HG03520 (cell line): ENCODE results near the gene SYT6.

Source experiments
- ATAC-seq: cut with Tn5 transposase; IDR thresholded peaks from one replicate; pipeline ENCODE4 v1.9.1; 2021; ENCODE audit warnings: mild to moderate bottlenecking, moderate library complexity; ENCODE audit not compliant: unreplicated experiment

The SYT6 gene

DNA sequence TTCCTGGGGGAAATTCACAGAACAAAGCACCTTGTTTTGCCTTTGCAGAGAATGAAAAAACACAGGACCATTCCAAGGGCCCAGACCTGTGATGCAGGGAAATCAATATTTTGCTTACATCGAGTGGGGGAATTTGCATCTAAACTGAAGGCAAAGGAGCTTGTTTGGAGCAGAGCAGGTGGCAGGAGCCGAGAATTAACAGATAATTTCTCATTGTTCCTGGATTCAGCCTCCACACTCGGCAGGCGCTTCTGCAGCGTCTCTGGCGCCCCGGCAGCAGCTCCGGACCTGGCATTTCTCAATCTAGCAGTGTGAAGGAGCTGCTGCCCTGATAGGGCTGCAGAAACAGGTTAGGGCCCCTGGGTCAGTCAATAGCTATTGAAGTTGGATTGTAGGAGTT is 2.0 kb upstream of the SYT6 start:
- ATAC-seq: no peak

DNA sequence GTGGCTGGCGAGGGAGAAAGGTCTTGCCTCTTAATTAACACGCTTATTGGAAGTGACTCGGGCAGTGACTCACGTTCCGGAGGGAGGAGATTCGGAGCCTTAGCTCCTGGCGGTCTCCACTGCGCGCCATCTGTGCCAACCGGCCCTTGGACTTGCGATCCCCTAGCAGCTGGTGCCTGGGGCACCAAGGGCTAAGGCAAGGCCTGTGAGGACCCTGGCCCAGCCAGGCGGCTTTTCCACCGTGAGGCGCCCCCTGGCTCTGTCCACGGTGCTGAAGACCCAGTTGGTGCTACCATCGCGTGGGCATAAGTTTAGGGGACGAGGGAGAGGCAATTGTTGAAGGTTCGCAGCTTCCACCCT is 1.3 kb upstream of the SYT6 start:
- ATAC-seq: no peak

DNA sequence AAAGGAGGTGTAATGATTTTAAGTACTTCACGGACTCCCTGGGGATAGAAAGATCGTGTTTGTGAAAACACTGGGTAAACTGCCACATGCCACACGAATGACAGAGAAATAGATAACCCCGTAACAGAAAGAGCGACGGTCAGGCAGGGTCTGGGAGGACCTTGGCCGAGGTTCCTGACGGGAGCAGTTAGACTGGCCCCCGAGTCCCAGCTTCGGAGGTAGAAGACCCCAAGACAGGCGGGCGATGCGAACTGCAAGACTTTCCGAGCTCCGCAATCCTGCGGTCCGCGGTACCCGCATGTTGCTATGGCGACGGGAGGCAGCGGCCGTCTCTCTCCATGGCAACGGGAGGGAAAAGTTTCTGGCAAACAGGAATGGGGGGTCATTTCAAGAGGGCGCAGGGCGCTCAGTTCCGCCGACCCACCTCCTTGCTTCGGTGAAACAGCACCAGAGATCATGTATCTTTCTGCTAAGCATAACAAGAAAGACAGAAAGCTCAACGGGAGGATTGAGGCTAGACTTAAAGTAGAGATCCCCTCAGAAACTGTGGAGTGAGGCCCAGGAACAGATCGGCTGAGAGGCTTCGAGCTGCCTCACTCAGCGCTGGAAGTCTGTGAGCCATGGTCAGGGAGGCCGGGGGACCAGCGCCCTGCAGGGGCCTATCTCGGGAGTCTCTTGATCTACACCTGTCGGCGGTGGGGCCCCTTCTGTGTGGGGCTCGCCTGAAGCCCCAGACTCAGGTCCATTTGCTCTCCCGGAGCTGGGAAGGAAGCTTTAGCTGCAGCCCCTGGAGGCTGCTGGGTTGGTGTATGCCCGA is 685 bp upstream of the SYT6 start:
- ATAC-seq: no peak

DNA sequence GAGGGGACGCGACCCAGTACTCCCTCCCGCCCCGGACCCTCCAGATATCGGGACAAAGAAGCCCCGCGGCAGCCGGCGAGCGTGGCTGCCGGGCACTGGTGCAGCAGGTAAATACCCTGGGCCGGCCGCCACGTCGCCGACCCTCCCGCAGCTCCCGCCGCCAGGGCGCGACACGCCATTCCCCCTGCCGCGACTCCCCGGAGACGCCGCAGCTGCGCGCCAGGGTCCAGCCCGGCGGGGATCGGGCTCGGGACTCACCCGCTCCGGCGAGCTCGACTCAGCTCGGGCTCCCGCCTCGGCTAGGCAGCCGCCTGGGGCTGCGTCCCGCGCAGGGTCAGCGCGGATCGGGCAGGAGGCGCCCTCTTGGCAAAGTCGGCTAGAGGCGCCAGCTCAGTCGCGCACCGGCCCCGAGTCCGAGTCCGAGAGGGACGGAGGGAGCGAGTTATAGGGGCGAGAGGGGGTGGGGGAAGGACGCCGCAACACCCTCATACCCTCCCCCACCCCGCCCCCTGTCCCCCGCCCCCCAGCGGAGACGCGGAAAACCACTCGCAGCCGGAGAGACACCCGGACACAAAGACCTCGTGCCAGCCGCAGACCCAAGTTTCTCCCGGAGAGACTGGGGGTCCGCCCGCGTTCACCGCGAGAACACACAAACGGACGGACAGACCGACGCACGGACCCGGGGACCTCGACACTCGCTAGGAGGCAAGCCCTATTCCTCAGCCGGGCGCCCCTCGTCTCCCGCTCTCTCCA is 985 bp downstream of the SYT6 start:
- no peak for ATAC-seq

DNA sequence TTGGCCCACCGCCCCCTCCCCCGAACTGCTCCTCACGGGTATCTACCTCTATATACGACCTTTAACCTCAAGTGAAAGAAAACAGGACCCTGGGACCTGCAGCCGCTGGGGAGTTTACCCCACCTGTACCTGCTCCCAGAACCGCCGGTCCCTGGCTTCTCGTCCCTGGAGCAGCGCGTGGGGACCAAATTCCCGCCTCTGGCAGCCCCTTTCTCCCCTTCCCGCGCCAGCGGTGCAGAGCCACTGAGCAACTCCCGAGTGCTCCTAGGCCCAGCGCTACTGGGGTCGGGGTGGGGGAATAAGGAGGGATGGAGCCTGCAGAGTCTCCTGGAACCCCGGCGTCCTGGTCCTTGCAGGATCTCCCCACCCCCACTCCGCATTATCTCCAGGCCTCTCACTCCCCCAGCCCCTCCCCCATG is 1.6 kb downstream of the SYT6 start:
- ATAC-seq: no peak

DNA sequence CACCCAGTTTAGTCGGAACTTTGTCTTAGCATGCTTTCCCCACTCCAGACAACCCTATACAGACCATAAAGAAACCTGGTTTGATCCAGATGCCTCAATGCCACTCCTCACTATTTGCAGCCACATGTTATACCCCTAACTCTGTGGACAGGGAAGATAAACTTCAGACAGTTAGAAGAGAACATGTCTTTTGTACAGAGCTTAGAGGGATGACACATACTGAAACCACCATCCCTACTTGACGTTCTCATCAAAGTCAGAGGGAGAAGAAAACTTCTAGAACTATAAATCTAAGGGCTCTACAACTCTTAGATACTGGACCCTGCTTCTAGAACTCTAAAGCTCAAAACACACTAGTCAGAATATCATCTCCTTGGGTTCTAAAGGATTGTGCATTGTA is 3.7 kb downstream of the SYT6 start:
- no peak for ATAC-seq

DNA sequence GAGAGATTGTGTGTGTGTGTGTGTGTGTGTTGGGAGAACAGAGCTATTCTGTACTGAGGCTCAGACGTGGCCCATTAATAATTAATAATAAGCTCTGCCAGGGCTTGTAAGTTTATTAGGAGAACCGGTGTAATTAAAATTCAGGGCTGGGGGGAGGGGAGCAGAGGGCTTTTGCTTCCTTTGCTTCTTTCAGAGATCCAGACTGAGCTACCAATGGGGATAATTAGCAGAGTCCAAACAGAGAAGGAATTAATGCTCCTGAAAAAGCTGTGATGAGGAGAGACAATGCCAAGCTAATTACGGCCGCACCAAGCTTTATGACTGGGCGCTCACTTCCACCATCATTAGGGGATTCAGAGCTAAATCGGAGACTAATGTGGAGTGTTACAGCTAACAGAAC is 4.5 kb downstream of the SYT6 start:
- ATAC-seq: no peak

DNA sequence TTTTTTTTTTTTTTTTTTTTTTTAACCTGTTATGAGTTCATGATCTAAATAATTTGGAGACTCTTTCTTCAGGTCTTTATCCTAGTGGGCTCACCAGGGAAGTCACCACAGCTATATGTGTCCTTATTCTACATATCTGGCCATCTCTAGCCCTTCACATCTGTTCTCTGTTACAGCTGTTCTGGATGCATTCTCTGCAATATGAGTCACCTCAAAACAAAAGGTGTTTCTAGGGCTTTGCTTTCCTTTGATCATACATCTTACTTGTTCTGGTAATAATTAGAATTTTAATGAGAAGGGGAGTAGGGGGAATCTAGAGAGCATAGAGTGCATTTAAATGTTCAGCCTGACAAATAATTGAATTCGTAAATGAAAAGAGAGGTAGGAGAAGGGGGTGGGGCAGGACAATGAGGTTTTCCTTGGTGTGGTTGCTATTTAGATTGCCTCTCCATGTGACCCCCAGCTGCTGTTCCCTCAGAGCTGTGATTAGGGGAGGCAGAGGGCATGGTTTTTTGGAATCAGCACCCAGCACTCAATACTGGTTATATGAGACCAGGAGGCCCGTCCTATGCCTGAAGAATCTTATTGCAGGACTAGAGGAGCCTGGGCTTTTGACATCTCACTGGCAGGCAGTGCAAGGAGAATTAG is 8.0 kb downstream of the SYT6 start:
- ATAC-seq: no peak

DNA sequence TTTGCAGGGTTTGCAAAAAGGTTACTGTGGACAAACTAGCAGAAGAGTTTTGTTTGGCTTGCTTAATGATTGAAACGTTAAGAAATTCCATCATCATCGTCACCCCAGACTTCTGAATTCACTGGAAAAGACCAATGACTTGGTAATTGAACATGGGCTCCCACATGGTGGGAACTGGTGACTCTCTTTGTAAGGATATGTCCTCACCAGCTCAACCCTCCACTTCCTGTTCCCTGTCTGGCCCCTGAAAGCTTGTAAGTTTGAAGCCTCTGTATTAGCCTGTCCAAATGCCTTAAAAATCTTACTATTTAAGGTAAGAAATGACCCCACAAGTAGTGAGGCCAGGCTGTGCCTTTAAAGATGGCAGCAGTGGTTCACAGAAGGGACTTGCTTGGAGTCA is 9.7 kb downstream of the SYT6 start:
- no peak for ATAC-seq

DNA sequence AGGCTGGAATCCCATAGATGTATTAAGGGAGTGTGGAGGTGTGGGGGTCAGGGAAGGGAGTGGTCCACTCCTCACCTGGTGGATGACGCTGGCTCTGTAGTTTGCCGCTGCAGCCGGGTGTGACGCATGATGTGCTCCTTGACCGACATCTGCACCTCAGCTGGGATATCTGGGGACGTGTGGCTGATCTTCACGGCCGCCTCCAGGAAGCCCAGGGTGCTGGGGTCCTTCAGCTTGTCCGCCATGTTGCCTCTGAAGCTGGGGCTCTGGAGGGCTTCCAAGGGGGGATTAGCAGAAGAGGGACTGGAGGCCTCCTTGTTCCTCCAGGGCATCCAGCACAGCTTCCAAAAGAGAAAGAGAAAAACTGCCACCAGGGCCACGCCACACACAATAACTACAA is 14.1 kb downstream of the SYT6 start:
- ATAC-seq: no peak

DNA sequence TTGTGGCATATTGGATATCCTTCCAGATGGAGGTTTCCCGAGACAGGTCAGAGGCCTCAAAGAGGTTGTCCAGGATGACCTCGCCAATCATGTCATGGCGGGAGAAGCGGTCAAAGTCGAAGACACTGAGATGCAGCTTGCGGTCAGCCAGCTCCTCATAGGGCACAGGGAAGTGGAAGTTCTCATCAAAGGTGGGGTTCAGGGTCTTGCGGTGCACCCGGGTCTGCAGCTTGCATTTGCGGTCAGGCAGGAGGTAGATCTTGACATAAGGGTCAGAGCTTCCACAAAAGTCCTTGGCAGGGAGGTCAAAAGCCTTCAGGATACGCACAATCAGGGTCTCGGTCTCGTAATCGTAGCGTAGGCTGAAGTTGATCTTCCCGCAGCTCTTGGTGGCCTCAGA is 16.2 kb downstream of the SYT6 start:
- ATAC-seq: no peak

DNA sequence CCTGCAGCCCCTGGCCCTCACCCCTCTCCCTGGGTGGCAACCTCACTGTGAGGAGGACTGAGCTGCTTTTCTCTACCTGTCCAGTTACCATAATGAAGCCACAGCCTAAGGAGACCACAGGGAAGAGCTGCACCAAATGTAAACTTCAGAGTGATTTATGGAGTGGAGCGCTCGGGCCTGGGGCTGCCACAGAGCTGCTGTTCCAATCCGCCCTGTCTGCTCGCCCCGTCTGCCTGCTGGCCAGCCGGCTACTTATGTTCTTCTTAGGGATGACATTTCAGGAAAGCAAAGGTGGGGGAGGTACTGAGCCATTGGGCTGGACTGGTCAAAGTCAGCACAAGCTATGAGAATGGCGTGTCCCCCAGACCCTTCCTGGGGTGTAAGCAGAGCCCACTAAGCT is 17.9 kb downstream of the SYT6 start:
- no peak for ATAC-seq

DNA sequence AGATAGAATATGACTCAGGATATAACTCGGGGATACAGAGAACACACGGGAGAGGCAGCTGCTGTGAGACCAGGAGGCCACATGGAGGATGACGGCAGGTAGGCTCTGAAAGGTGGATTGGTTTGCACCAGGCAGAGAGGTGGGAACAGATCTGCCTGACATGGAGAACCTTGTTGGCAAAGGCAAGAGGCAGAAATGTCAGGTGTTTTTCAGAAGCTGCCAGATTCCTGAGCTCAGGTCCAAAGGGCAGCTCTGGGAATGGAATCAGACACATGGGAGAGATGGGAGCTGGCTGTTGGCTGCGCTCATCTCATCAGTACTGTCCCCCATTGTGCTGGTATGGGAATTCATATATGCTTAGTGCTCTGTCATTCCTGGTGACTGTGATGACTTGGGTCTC is 19.2 kb downstream of the SYT6 start:
- ATAC-seq: no peak

DNA sequence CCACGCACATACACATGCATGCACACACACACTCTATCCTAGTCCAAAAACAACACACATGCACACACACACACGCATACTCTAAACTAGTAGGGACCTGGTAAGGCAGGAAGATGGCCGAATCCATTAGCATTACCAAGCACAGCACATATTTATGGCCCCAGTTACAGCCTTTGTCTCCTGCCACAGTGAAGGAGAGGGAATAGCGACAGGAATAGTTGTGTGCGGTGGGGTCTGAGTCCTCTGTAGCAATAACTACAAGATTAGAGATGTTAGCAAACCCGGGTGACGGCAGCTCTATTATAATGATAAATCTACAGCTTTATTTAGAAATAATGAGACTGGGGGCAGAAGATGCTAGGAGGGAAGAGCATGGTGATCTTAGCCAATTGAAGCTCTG is 20.5 kb downstream of the SYT6 start:
- ATAC-seq: no peak

DNA sequence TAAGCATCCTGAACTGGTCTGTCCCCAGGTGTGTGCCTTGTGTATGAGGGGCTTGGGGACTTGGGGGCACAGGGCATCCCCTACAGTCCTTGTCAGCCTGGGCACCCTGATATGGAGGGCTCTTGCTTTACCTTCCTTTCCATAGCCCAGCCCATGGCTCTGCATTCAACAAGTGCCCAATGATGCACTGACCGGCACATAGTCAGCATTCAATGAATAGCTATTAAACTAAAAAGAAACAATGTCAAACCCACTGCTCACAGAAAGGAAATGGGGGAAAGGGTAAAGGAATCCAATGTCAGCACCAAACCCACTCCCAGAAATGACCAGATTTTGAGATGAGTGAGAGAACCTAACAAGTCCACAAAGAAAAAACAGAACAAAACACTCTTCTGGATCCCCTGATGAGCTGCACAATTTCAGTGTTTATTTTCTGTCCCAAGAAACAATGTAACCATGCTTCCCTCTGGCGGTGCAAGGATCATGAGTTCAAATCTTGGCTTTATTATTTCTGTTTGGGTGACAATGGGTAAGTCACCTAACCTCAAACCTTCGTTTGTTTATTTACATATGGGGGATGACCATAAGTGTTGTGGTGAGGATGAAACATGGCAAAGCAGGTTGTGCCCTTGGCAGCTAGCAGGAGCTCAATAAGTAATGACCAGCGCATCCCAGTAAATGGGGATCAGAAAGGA is 22.0 kb downstream of the SYT6 start:
- no peak for ATAC-seq

DNA sequence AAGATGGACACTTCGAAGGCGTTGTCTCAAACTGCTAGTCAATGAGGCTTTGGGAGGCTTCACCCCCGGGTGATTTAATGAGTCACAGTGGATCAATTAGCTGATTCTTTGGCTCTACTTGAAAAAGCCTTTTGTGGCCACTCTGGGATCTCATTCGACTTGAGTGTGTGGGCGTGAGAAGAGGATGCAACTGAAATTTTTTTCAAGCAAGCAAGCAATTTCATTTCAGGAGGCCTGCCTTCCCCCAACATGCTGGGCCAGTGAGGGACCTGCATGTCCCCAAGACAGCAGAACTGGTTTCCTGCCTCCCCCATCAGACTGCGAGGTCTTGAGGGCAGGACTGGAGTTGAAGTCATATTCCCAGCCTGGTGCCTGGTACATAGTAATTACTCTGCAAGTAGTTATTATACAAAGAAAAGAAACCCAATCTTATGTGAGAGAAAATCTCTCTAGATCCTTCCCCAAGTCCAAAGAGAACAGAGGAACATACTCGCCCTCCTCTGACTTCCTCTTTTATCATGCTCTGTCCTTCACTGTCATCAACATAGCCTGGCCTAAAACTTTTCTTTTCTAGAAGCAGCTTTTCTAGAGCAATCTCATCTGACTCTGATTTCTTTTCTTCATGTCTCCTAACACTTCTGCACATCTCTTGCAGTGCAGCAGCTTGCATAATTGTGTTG is 22.7 kb downstream of the SYT6 start:
- ATAC-seq: no peak

DNA sequence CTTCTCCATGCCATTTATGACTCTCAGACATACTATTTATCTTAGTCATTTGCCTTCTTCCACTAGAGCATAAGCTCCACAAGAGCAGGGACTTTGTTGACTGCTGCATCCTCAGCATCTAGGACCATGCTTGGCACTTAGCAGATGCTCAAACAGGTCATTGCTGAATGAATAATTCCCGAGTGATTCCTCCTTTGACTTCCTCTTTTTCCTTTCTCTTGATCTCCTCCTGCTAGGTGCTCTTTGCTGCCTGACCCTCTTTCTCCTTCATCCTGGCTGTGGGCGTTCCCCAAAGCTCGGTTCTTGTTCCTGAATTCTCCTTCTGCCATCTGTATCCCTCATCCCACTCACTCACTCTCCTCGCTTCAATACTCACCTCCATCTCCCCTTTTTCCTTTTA is 23.5 kb downstream of the SYT6 start:
- ATAC-seq: no peak

DNA sequence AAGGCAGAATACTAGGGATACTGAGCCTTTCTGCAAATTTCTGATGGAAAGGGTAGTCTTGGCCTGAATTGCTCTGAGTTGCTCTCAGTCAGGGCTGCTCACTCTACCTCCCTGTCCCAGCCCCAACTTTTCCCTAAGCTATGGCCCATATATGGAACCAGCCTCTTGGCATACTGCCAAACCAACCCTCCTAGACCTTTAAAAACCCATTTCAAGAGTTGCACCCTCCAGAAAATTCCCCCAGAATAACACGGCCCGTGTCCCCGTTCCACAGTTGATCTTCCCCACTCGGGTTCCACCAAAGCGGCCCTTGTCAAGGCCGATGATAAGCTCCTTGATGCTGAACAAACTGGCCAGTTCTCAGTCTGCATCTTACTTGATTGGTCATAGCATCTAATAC is 25.4 kb downstream of the SYT6 start:
- ATAC-seq: no peak

DNA sequence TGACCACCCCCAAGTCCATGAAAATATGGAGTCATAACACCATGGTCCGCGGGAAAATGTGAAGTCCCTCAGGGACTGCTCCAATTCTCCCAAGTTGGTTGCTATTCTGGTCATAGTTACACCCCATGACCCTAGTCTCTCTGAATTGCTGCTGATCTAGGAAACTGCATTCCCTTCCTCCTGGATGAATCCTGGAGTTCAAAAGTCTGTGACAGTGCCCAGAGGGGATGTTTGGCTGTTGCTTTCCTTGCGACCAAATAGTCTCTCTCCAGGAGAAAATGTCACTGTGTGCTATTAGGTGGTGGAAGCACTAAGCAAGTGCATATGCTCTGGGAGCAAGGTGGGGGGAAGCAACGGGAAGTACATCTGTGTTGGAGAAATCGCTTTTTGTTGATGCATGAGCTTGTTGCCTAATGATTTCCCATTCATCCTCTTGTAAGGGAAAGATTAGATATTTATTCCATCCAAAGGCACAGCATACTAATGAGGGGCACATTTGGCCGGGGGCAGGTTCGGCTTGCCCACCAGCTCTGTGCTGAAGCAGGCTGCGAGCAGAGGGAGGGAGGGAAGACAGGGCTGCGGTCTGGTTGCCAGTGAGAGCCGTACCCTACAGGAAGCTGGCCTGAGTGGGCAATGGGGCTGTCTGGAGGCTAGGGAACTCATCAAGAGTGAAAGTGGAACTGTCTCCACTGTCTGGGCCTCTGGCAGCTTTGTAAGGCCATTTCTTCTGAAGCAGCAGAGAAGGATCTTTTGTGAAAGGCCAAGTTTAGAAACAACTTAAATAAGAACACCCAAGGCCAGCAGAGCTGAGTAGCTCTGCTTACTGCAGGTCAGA is 27.2 kb downstream of the SYT6 start:
- ATAC-seq: no peak

DNA sequence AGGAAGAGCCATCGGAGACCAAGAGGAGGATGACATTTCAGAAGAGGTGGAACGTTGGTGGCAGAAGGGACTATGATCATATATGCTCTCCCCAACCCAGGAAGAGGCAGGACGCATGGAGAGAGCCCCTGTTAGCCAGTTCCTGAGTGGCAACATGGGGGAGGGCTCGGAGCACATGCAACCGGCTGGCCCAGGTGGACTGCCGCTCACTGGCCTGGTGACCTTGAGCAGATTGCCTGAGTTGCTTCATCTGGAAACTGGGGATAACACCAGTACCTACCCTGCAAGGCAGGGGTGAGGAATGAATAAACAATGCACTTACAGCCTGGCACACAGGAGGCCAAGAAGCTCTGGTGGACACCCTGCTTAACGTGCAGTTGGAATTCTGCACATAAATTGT is 29.0 kb downstream of the SYT6 start:
- ATAC-seq: no peak
